Measurements from ENCODE around the gene MUC5AC. TPM values are rescaled to one million over a fixed set of nuclear protein-coding genes. Genes with fewer than 3 reads are reported as not detected.

MUC5AC gene
- total RNA-seq, 1 experiment from 2014 or later = under 0.01 TPM

GRCh38 chr11:1221848-1222311 is 64.1 kb downstream of the MUC5AC start:
- H3K79me2 ChIP-seq (ENCODE audit: insufficient read depth, low read length) = no peaks in the 10 kb centered on the region
- POLR2A ChIA-PET = no interaction called here
- no peak for TF ChIP-seq YY1 (IDR thresholded peaks at IDR 0.05; ENCODE audit: extremely low read depth, insufficient replicate concordance, low read depth, low read length)
- no peak for TF ChIP-seq SIN3A (IDR thresholded peaks at IDR 0.05; ENCODE audit: low read depth)
- TF ChIP-seq REST (IDR thresholded peaks at IDR 0.05; ENCODE audit: low read depth) = no peak
- TF ChIP-seq MAX (IDR thresholded peaks at IDR 0.05) = no peak
- TF ChIP-seq ZFX (IDR thresholded peaks at IDR 0.05) = no peak
- no peak for TF ChIP-seq POLR2A (IDR thresholded peaks at IDR 0.05; ENCODE audit: borderline replicate concordance, extremely low read depth, insufficient read depth, insufficient read length)
- no peak for TF ChIP-seq ZBTB33 (IDR thresholded peaks at IDR 0.05; ENCODE audit: extremely low read depth, insufficient replicate concordance, low read length)
- TF ChIP-seq CBX3 (IDR thresholded peaks at IDR 0.05; ENCODE audit: low read depth) = no peak
- TF ChIP-seq ATF3 (IDR thresholded peaks at IDR 0.05) = no peak
- TF ChIP-seq TCF7L2 (IDR thresholded peaks at IDR 0.05; ENCODE audit: borderline replicate concordance, extremely low read depth, insufficient read depth, insufficient read length) = no peak
- no peak for TF ChIP-seq EGR1 (IDR thresholded peaks at IDR 0.05; ENCODE audit: low read depth)
- no peak for TF ChIP-seq EZH2 (IDR thresholded peaks at IDR 0.05)
- no peaks in the 10 kb centered on the region for H3K9me3 ChIP-seq (ENCODE audit: control insufficient read depth in 1 of 2, insufficient read depth in 1 of 2, low read depth in 1 of 2, low read length in 2 of 2)
- H3K27me3 ChIP-seq (ENCODE audit: insufficient read depth, low read length) = no peaks in the 10 kb centered on the region
- no peaks in the 10 kb centered on the region for H3K9me2 ChIP-seq (ENCODE audit: insufficient read depth)
- BruUV-seq (replicated peaks) = no TSS peak
- H2AFZ ChIP-seq (ENCODE audit: low read depth, low read length, poor library complexity, severe bottlenecking) = no peak overlapping the region
- no peak overlapping the region for H3K27ac ChIP-seq (ENCODE audit: low read depth, low read length)
- H3K4me2 ChIP-seq (ENCODE audit: low read length) = no peak overlapping the region
- H3K4me3 ChIP-seq (replicated peaks in 1 of 2; ENCODE audit: low read depth in 1 of 2, low read length in 2 of 2) = no peak overlapping the region
- no peaks in the 10 kb centered on the region for H3K4me1 ChIP-seq (ENCODE audit: control insufficient read depth in 1 of 2, insufficient read depth in 2 of 2, low read length in 2 of 2)
- H3K36me3 ChIP-seq (ENCODE audit: control insufficient read depth in 1 of 2, insufficient read depth in 2 of 2, low read length in 2 of 2) = no peaks in the 10 kb centered on the region
- no peak for DNase-seq (ENCODE audit: low read depth, low spot score)
- RAD21 ChIA-PET (ENCODE audit: low non-redundant PET in 1 of 2, low total read pairs in 2 of 2, uncharacterized antibody in 2 of 2, unreplicated experiment in 2 of 2) = no interaction called here
- intact Hi-C loops (cut with micrococcal nuclease) = no loop called here
- CTCF ChIA-PET = no interaction called here
- H3K9ac ChIP-seq (ENCODE audit: low read length) = no peak overlapping the region
- no peak for ATAC-seq
- H4K20me1 ChIP-seq (ENCODE audit: insufficient read depth) = no peaks in the 10 kb centered on the region
